UCSD-AML1 (cell line): ENCODE results near the gene ZDHHC14.

Source experiments
- DNase-seq: peaks from one replicate; lab custom pipeline; 2025; ENCODE audit not compliant: unreplicated experiment; lab: John Stamatoyannopoulos, UW

Gene ZDHHC14

GRCh38 chr6:157514659-157515496 lies 133.9 kb downstream of the ZDHHC14 start:
- peak; percentile 71 for DNase-seq

- DNase-seq = no peak
These were observed 135.5 kb downstream of the ZDHHC14 start for GRCh38 chr6:157516319-157517026.

GRCh38 chr6:157517601-157518359 lies 136.8 kb downstream of the ZDHHC14 start:
- no peak for DNase-seq

GRCh38 chr6:157518397-157519250 lies 137.6 kb downstream of the ZDHHC14 start:
- no peak for DNase-seq

- no peak for DNase-seq
These were observed 138.5 kb downstream of the ZDHHC14 start for GRCh38 chr6:157519255-157520116.

- DNase-seq = no peak
These were observed 139.1 kb downstream of the ZDHHC14 start for GRCh38 chr6:157520117-157520406.

- DNase-seq = no peak
These were observed 139.8 kb downstream of the ZDHHC14 start for GRCh38 chr6:157520596-157521361.

GRCh38 chr6:157521362-157522335 lies 140.7 kb downstream of the ZDHHC14 start:
- no peak for DNase-seq

- DNase-seq = no peak
These were observed 141.5 kb downstream of the ZDHHC14 start for GRCh38 chr6:157522472-157522871.

- DNase-seq = no peak
These were observed 143.7 kb downstream of the ZDHHC14 start for GRCh38 chr6:157524735-157525134.

GRCh38 chr6:157525292-157525889 lies 144.4 kb downstream of the ZDHHC14 start:
- no peak for DNase-seq

GRCh38 chr6:157525918-157526425 lies 145.0 kb downstream of the ZDHHC14 start:
- no peak for DNase-seq

GRCh38 chr6:157527471-157527907 lies 146.5 kb downstream of the ZDHHC14 start:
- peak; percentile 46 for DNase-seq

GRCh38 chr6:157528931-157529653 lies 148.1 kb downstream of the ZDHHC14 start:
- DNase-seq = no peak

- no peak for DNase-seq
These were observed 148.7 kb downstream of the ZDHHC14 start for GRCh38 chr6:157529654-157530039.

- DNase-seq = no peak
These were observed 149.1 kb downstream of the ZDHHC14 start for GRCh38 chr6:157530126-157530525.

- DNase-seq = no peak
These were observed 149.8 kb downstream of the ZDHHC14 start for GRCh38 chr6:157530724-157531168.
